ENCODE measurements around the gene FAM107A. TPM values are rescaled to one million over a fixed set of nuclear protein-coding genes. Genes with fewer than 3 reads are reported as not detected.

FAM107A gene
- total and polyA plus RNA-seq, 2 of the 13 experiments (the other 11 are each of a cell fraction or from before 2014, with no cell fraction given) = not detected

- peak; percentile 94 for TF ChIP-seq TEF (CRISPR knock-in tag; IDR thresholded peaks at IDR 0.05)
- no peak for TF ChIP-seq ZNF678 (CRISPR knock-in tag; IDR thresholded peaks at IDR 0.05)
- 0 out of 2 replicates have a peak, but pooled peaks have one; percentile 41 for TF ChIP-seq SOX5 (CRISPR knock-in tag; IDR thresholded peaks at IDR 0.05; ENCODE audit: borderline replicate concordance)
- peak; percentile 39; the same call in 1 of the 2 replicates for TF ChIP-seq MIER3 (CRISPR knock-in tag; IDR thresholded peaks at IDR 0.05; ENCODE audit: borderline replicate concordance)
- TF ChIP-seq EP300 (IDR thresholded peaks at IDR 0.05; ENCODE audit: low read depth in 2 of 2, low read length in 2 of 2) = peak in 1 of 2 experiments; percentile 37; a peak in 1 of 4 replicates
- no peak for TF ChIP-seq EP300 (CRISPR knock-in tag; IDR thresholded peaks at IDR 0.05; ENCODE audit: borderline replicate concordance)
- 0 out of 2 replicates have a peak, but pooled peaks have one; percentile 17 for TF ChIP-seq THAP11 (CRISPR knock-in tag; IDR thresholded peaks at IDR 0.05)
- TF ChIP-seq ZNF3 (CRISPR knock-in tag; IDR thresholded peaks at IDR 0.05) = no peak
- TF ChIP-seq GTF3A (CRISPR knock-in tag; conservative IDR thresholded peaks at IDR 0.05) = no peak
- TF ChIP-seq ZBTB49 (CRISPR knock-in tag; IDR thresholded peaks at IDR 0.05; ENCODE audit: borderline replicate concordance) = no peak
- no peak for TF ChIP-seq SOX6 (IDR thresholded peaks at IDR 0.05)
- TF ChIP-seq SOX6 (CRISPR knock-in tag; IDR thresholded peaks at IDR 0.05) = peak; percentile 42; the same call in 1 of the 2 replicates
- 0 out of 2 replicates have a peak, but pooled peaks have one; percentile 29 for TF ChIP-seq SMAD3 (CRISPR knock-in tag; IDR thresholded peaks at IDR 0.05)
- no peak for TF ChIP-seq ZNF776 (CRISPR knock-in tag; IDR thresholded peaks at IDR 0.05)
- TF ChIP-seq ZNF670 (CRISPR knock-in tag; IDR thresholded peaks at IDR 0.05; ENCODE audit: borderline replicate concordance) = no peak
- 0 out of 4 replicates have a peak, but pooled peaks of 1 of the 2 experiments have one; percentile 42 for TF ChIP-seq KLF16 (CRISPR knock-in tag; IDR thresholded peaks at IDR 0.05)
- peak; percentile 40; the same call in 1 of the 2 replicates for TF ChIP-seq MIER2 (CRISPR knock-in tag; IDR thresholded peaks at IDR 0.05)
- TF ChIP-seq FOXP1 (IDR thresholded peaks at IDR 0.05) = no peak
- 0 out of 2 replicates have a peak, but pooled peaks have one; percentile 49 for TF ChIP-seq FOXP1 (CRISPR knock-in tag; IDR thresholded peaks at IDR 0.05)
Measured at GRCh38 chr3:58580826-58581327, 3.7 kb upstream of the FAM107A start (continued).

All from HepG2 (cell line).